Medulla oblongata (tissue), 1 donor: ENCODE results near the gene MOGAT3.

ENCODE experiments used
- DNase-seq: peaks from one replicate; pipeline ENCODE4 v3.0.0-alpha.2; 2015; ENCODE audit errors: extremely low spot score

Gene MOGAT3

GRCh38 chr7:101161692-101162471 is 39.0 kb downstream of the MOGAT3 start:
- no peak for DNase-seq

- no peak for DNase-seq
Observed at GRCh38 chr7:101160910-101161309, 39.9 kb downstream of the MOGAT3 start.

- DNase-seq = no peak
Observed at GRCh38 chr7:101159696-101160674, 40.9 kb downstream of the MOGAT3 start.

GRCh38 chr7:101156866-101157589 is 43.8 kb downstream of the MOGAT3 start:
- no peak for DNase-seq

GRCh38 chr7:101156277-101156676 is 44.6 kb downstream of the MOGAT3 start:
- no peak for DNase-seq

GRCh38 chr7:101155303-101155702 is 45.5 kb downstream of the MOGAT3 start:
- DNase-seq = no peak

- DNase-seq = no peak
Observed at GRCh38 chr7:101154693-101155102, 46.1 kb downstream of the MOGAT3 start.

GRCh38 chr7:101153969-101154692 is 46.7 kb downstream of the MOGAT3 start, which contains the start of gene AP1S1:
Gene AP1S1, plus strand, starts transcription at chr7:101154476. Its CDS starts 39 bp downstream, at chr7:101154515.
- peak; percentile 95 for DNase-seq

- no peak for DNase-seq
Observed at GRCh38 chr7:101151908-101152651, 48.8 kb downstream of the MOGAT3 start.
